Mesenchymal stem cell (in vitro differentiated cells and primary cell): ENCODE results near the gene ZBTB3.
A peak's percentile ranks its signal among the peaks of the same experiment; 100 is the strongest.
"Not testable (repeated sequence)": the region's sequence is repeated elsewhere in the genome, so short reads cannot be mapped to it uniquely, and the experiment has no call there.

Experiments used
- DNase-seq: peaks from one replicate; pipeline ENCODE4 v3.0.0-alpha.2; 2013
- H2AFZ ChIP-seq: one replicate; pipeline ENCODE4 v1.6.1; 2013; ENCODE audit warnings: low read depth, mild to moderate bottlenecking, control low read depth, inconsistent platforms, low read length, moderate library complexity
- H2AK5ac ChIP-seq: 2 replicates; pipeline ENCODE4 v1.6.1; 2013; ENCODE audit warnings: low read length, moderate library complexity, mild to moderate bottlenecking, inconsistent platforms; ENCODE audit not compliant: severe bottlenecking
- H2BK120ac ChIP-seq: one replicate; pipeline ENCODE4 v1.6.1; 2013; ENCODE audit warnings: low read depth, mild to moderate bottlenecking, inconsistent platforms, low read length, moderate library complexity
- H2BK12ac ChIP-seq, 2 experiments: one replicate each; pipeline ENCODE4 v1.6.1; 2013; ENCODE audit warnings: inconsistent platforms in 2 of 2, low read length in 2 of 2, mild to moderate bottlenecking in 2 of 2, moderate library complexity in 2 of 2, control low read depth in 1 of 2
- H2BK15ac ChIP-seq: one replicate; pipeline ENCODE4 v1.6.1; 2013; ENCODE audit warnings: mild to moderate bottlenecking, low read depth, inconsistent platforms; ENCODE audit not compliant: poor library complexity, severe bottlenecking
- H2BK5ac ChIP-seq: 2 replicates; pipeline ENCODE4 v1.6.1; 2013; ENCODE audit warnings: low read depth, mild to moderate bottlenecking, low read length, control low read depth, inconsistent platforms; ENCODE audit not compliant: poor library complexity, severe bottlenecking
- H3K14ac ChIP-seq, 2 experiments: one replicate each; pipeline ENCODE4 v1.6.1; 2013; ENCODE audit warnings: inconsistent platforms in 2 of 2, low read length in 2 of 2, control low read depth in 1 of 2, mild to moderate bottlenecking in 1 of 2, moderate library complexity in 1 of 2
- H3K18ac ChIP-seq, 2 experiments: one replicate each; pipeline ENCODE4 v1.6.1; 2013; ENCODE audit warnings: inconsistent platforms in 2 of 2, low read length in 2 of 2, control low read depth in 1 of 2, low read depth in 1 of 2, mild to moderate bottlenecking in 1 of 2
- H3K23ac ChIP-seq, 2 experiments: one replicate each; pipeline ENCODE4 v1.6.1; 2013; ENCODE audit warnings: inconsistent platforms in 2 of 2, low read length in 2 of 2, mild to moderate bottlenecking in 2 of 2, moderate library complexity in 2 of 2, control low read depth in 1 of 2
- H3K27ac ChIP-seq: 2 replicates; pipeline ENCODE4 v1.5.1; 2013; ENCODE audit warnings: mild to moderate bottlenecking, moderate library complexity, low read length, control low read depth, inconsistent platforms; ENCODE audit not compliant: poor library complexity, severe bottlenecking
- H3K27me3 ChIP-seq, 2 experiments: 2 replicates each; pipeline versions ENCODE4 v1.6.1 to v1.7.0; 2013; ENCODE audit warnings: low read length in 2 of 2, mild to moderate bottlenecking in 2 of 2, moderate library complexity in 2 of 2, control low read depth in 1 of 2, inconsistent platforms in 1 of 2; ENCODE audit not compliant: control insufficient read depth in 1 of 2, insufficient read depth in 1 of 2
- H3K36me3 ChIP-seq, 2 experiments: 2 replicates each; pipeline versions ENCODE4 v1.6.1 to v1.7.0; 2013; ENCODE audit warnings: low read length in 2 of 2, control low read depth in 1 of 2, inconsistent platforms in 1 of 2, low read depth in 1 of 2, mild to moderate bottlenecking in 1 of 2; ENCODE audit not compliant: insufficient read depth in 2 of 2, control insufficient read depth in 1 of 2
- H3K4ac ChIP-seq, 2 experiments: one replicate each; pipeline ENCODE4 v1.6.1; 2013; ENCODE audit warnings: inconsistent platforms in 2 of 2, low read length in 2 of 2, mild to moderate bottlenecking in 2 of 2, moderate library complexity in 2 of 2, control low read depth in 1 of 2, low read depth in 1 of 2
- H3K4me1 ChIP-seq: 2 replicates; pipeline ENCODE4 v1.6.1; 2013; ENCODE audit warnings: low read depth, low read length, control low read depth; ENCODE audit not compliant: control insufficient read depth, insufficient read depth
- H3K4me2 ChIP-seq: 2 replicates; pipeline ENCODE4 v1.6.1; 2013; ENCODE audit warnings: low read length, mild to moderate bottlenecking, inconsistent platforms; ENCODE audit not compliant: poor library complexity, severe bottlenecking
- H3K4me3 ChIP-seq, 2 experiments: 2 replicates each; pipeline versions ENCODE4 v1.5.1 to v1.7.0; 2013; ENCODE audit warnings: low read length in 2 of 2, mild to moderate bottlenecking in 2 of 2, control low read depth in 1 of 2, low read depth in 1 of 2; ENCODE audit not compliant: insufficient read depth in 1 of 2
- H3K79me1 ChIP-seq: replicated peaks from 2 replicates; pipeline ENCODE4 v1.6.1; 2013; ENCODE audit warnings: mild to moderate bottlenecking, control low read depth, low read length, inconsistent platforms; ENCODE audit not compliant: poor library complexity, severe bottlenecking
- H3K9ac ChIP-seq: 2 replicates; pipeline ENCODE4 v1.7.0; 2013; ENCODE audit warnings: mild to moderate bottlenecking, low read length, moderate library complexity
- H3K9me3 ChIP-seq: 2 replicates; pipeline ENCODE4 v1.7.0; 2013; ENCODE audit warnings: mild to moderate bottlenecking, low read length; ENCODE audit not compliant: control insufficient read depth
- H4K8ac ChIP-seq: one replicate; pipeline ENCODE4 v1.6.1; 2013; ENCODE audit warnings: inconsistent platforms, mild to moderate bottlenecking, low read length, moderate library complexity
- H4K91ac ChIP-seq: one replicate; pipeline ENCODE4 v1.6.1; 2013; ENCODE audit warnings: mild to moderate bottlenecking, low read length, inconsistent platforms
- WGBS: methylation state at CpG from one replicate; pipeline ENCODE4 v1.1.7; 2013; ENCODE audit warnings: mixed read lengths; 5-methylcytosine and 5-hydroxymethylcytosine counted together

Gene ZBTB3

DNA sequence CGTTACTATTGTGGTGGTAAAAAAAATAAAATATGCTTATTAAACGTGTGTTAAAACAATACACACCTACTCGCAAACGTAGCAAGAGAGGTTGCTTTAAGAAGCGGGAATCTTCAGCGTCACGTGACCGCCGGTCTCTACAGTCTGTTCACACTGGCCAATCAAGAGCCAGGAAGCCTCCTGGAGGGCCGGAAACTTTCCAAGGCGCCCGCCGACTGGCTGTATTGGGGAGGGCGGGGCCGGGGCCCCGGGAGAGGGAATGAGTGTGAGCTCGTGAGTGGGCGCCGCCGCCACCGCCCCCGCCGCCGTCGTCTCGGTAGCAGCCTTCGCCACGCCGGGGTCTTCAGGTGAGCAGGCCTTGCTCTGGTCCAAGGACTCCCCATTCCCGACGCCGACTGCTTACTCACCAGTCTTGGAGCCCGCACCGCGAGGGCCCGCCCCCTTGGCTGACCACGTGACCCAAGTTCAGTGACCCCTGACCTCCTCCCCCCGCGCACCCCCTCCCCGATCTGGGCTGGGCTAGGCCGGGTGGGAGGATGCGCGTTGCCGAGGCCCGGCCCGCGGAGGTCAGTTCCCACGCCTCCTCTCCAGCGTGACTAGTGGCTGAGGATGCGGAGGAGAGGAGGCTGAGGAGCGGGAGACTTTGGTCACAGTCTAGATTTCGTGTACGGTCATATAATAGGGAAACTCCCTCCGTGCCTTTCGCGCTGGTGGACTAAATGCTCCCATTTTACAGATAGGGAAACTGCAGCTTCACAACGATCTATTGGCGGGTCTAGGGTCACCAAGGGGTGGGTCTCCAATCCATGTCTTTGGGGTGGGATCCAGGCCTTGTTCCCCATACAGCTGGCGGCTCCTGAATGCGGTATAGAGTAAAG is 17.4 kb upstream of the ZBTB3 start, which contains the start of gene TAF6L:
Gene TAF6L, plus strand, starts transcription at position 253 of the 878 bp plus-strand sequence. CDS start 4,388 bp downstream, outside the sequence.
- Histone ChIP-seq H3K27ac (peak within 1 kb of the TSS; percentile 86), H2AK5ac (peak within 1 kb of the TSS; percentile 30), H3K27me3 (no peaks in the 10 kb centered on the region), H4K8ac (peak within 1 kb of the TSS; percentile 91), H3K4me1 (peaks cover 6% of the 10 kb centered on the region), H3K14ac (peak within 1 kb of the TSS in 1 of 2 experiments; percentile 89), H3K23ac (no peak within 1 kb of the TSS), H3K36me3 (peaks cover 24 to 39% of the 10 kb centered on the region in 2 experiments), H2BK15ac (peak within 1 kb of the TSS; percentile 98), H2AFZ (peak within 1 kb of the TSS; percentile 75), H3K9me3 (no peaks in the 10 kb centered on the region), H3K79me1 (peaks cover 17% of the 10 kb centered on the region), H2BK120ac (no peak within 1 kb of the TSS), H3K18ac (peak within 1 kb of the TSS; percentile 92 to 95), H3K4me2 (peak within 1 kb of the TSS; percentile 66), H3K9ac (peak within 1 kb of the TSS; percentile 91), H4K91ac (peak within 1 kb of the TSS; percentile 96), H2BK12ac (peak within 1 kb of the TSS; percentile 9 to 45), H3K4me3 (peak within 1 kb of the TSS; percentile 70 to 90), H3K4ac (peak within 1 kb of the TSS; percentile 79 to 87), H2BK5ac (no peak within 1 kb of the TSS)
- DNase-seq: peak; percentile 99
- WGBS: 1% methylated on average over 49 of the region's 60 CpGs

DNA sequence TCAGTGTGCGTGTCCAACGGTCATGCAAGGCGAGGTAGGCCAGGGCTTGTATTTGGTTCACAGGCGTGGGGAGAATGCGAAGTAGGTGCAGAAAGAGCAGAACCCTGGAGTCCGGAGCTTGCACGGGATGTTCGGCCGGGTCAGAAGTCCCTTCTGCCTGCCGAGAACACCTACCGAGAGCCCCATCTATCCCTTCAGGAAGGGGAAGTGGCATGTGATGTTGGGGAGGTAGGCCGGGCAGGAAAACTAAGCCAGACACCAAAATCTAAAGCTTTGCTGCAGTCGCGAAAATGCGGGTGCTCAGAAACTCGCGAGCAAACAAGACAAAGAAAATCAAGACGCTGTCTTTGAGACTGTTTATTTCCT is 16.8 kb upstream of the ZBTB3 start:
- Histone ChIP-seq H3K9me3 (no peaks in the 10 kb centered on the region), H2BK12ac (peak overlapping the region; percentile 9 to 45), H3K27ac (peak overlapping the region; percentile 75), H4K91ac (peak overlapping the region; percentile 96), H2BK15ac (no peak overlapping the region), H3K18ac (peak overlapping the region; percentile 52 to 92), H3K4me1 (peaks cover 6% of the 10 kb centered on the region), H3K4me2 (peak overlapping the region; percentile 66), H3K27me3 (no peaks in the 10 kb centered on the region), H3K79me1 (peaks cover 17% of the 10 kb centered on the region), H2AFZ (peak overlapping the region; percentile 75), H3K14ac (peak overlapping the region in 1 of 2 experiments; percentile 89), H3K4me3 (peak overlapping the region in 1 of 2 experiments; percentile 90), H3K36me3 (peaks cover 24 to 39% of the 10 kb centered on the region in 2 experiments), H3K4ac (peak overlapping the region; percentile 79 to 87), H2AK5ac (no peak overlapping the region), H2BK5ac (no peak overlapping the region), H3K23ac (no peak overlapping the region), H3K9ac (peak overlapping the region; percentile 91), H4K8ac (peak overlapping the region; percentile 88), H2BK120ac (no peak overlapping the region)
- DNase-seq: no peak
- WGBS: 25% methylated on average over 9 of the region's 18 CpGs

DNA sequence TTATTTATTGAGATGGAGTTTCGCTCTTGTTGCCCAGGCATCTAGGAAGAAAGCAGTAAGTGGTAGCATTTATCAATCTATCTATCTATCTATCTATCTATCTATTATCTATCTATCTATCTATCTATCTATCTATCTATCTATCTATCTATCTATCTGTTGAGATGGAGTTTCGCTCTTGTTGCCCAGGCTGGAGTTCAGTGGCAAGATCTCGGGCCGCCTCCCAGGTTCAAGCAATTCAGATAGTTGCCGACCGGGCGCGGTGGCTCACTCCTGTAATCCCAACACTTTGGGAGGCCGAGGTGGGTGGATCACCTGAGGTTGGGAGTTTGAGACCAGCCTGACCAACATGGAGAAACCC is 6.9 kb upstream of the ZBTB3 start:
- WGBS: 79% methylated on average over 3 of the region's 9 CpGs
- H3K23ac ChIP-seq, H3K4me1 ChIP-seq, H4K91ac ChIP-seq, H3K4ac ChIP-seq, H3K14ac ChIP-seq, H3K27ac ChIP-seq, H2BK15ac ChIP-seq, H3K9me3 ChIP-seq, H2AK5ac ChIP-seq, H3K4me2 ChIP-seq, H2BK12ac ChIP-seq, H2BK120ac ChIP-seq, H3K27me3 ChIP-seq, DNase-seq, H3K18ac ChIP-seq, H2BK5ac ChIP-seq, H4K8ac ChIP-seq: not testable (repeated sequence)
- H3K4me3 ChIP-seq: peak overlapping the region in 1 of 2 experiments; percentile 99
- peak overlapping the region; percentile 93 for H3K9ac ChIP-seq
- H2AFZ ChIP-seq: peak overlapping the region; percentile 63
- peaks cover 13% of the 10 kb centered on the region for H3K79me1 ChIP-seq
- peaks cover 5 to 18% of the 10 kb centered on the region in 2 experiments for H3K36me3 ChIP-seq
